ENCODE results near the gene MTTP. TPM values are rescaled to one million over a fixed set of nuclear protein-coding genes. Genes with fewer than 3 reads are reported as not detected.

The MTTP gene
- total RNA-seq: 0.10 and 0.80 TPM in 2 replicates
- 0.09 TPM for polyA plus RNA-seq (2012)

GRCh38 chr4:99574530-99575324 lies at the start of gene MTTP:
MTTP (plus strand) TSS chr4:99574824; CDS start chr4:99574910, 86 bp downstream.
- DNase-seq (ENCODE audit: low read depth): no peak

GRCh38 chr4:99529228-99529627 lies 45.4 kb upstream of the MTTP start:
- peak; percentile 78 for DNase-seq (ENCODE audit: low read depth)

- no peak for DNase-seq (ENCODE audit: low read depth)
Observed at GRCh38 chr4:99529956-99530355, 44.7 kb upstream of the MTTP start.

GRCh38 chr4:99534699-99535098 lies 39.9 kb upstream of the MTTP start:
- peak; percentile 13 for DNase-seq (ENCODE audit: low read depth)

GRCh38 chr4:99536271-99536670 lies 38.4 kb upstream of the MTTP start:
- DNase-seq (ENCODE audit: low read depth): peak; percentile 99

- no peak for DNase-seq (ENCODE audit: low read depth)
Observed at GRCh38 chr4:99536848-99537247, 37.8 kb upstream of the MTTP start.

GRCh38 chr4:99537674-99538073 lies 37.0 kb upstream of the MTTP start:
- no peak for DNase-seq (ENCODE audit: low read depth)

GRCh38 chr4:99540277-99540939 lies 34.2 kb upstream of the MTTP start:
- no peak for DNase-seq (ENCODE audit: low read depth)

GRCh38 chr4:99552872-99553271 lies 21.8 kb upstream of the MTTP start:
- no peak for DNase-seq (ENCODE audit: low read depth)

GRCh38 chr4:99563310-99564186 lies 11.1 kb upstream of the MTTP start, which contains the start of gene TRMT10A:
TRMT10A (minus strand) TSS chr4:99564039; CDS start chr4:99559338, 4,701 bp downstream.
- peak; percentile 99 for DNase-seq (ENCODE audit: low read depth)

- peak; percentile 66 for DNase-seq (ENCODE audit: low read depth)
Observed at GRCh38 chr4:99564921-99565320, 9.7 kb upstream of the MTTP start.

- DNase-seq (ENCODE audit: low read depth): no peak
Observed at GRCh38 chr4:99571883-99572282, 2.7 kb upstream of the MTTP start.

- DNase-seq (ENCODE audit: low read depth): peak; percentile 23
Observed at GRCh38 chr4:99572527-99573240, 1.9 kb upstream of the MTTP start.

- DNase-seq (ENCODE audit: low read depth): no peak
Observed at GRCh38 chr4:99573735-99574368, 772 bp upstream of the MTTP start.

GRCh38 chr4:99578714-99579113 lies 4.1 kb downstream of the MTTP start:
- DNase-seq (ENCODE audit: low read depth): no peak

GRCh38 chr4:99585516-99585915 lies 10.9 kb downstream of the MTTP start:
- DNase-seq (ENCODE audit: low read depth): no peak

GRCh38 chr4:99586322-99586721 lies 11.7 kb downstream of the MTTP start:
- no peak for DNase-seq (ENCODE audit: low read depth)

GRCh38 chr4:99586797-99587196 lies 12.2 kb downstream of the MTTP start:
- DNase-seq (ENCODE audit: low read depth): no peak

GRCh38 chr4:99587309-99587708 lies 12.7 kb downstream of the MTTP start:
- DNase-seq (ENCODE audit: low read depth): no peak

GRCh38 chr4:99587803-99588202 lies 13.2 kb downstream of the MTTP start:
- DNase-seq (ENCODE audit: low read depth): no peak
